ENCODE measurements around the gene CDKN2AIPNL.

- TF ChIP-seq CTCF (IDR thresholded peaks at IDR 0.05): no peak
- no peak for TF ChIP-seq IRF3 (IDR thresholded peaks at IDR 0.05; ENCODE audit: low read depth, low read length)
- no peak for TF ChIP-seq TCF12 (IDR thresholded peaks at IDR 0.05)
- TF ChIP-seq RFX5 (IDR thresholded peaks at IDR 0.05; ENCODE audit: low read length): no peak
- TF ChIP-seq POLR2AphosphoS5 (IDR thresholded peaks at IDR 0.05; ENCODE audit: low read depth, low read length): no peak
- no peak for TF ChIP-seq GABPA (IDR thresholded peaks at IDR 0.05; ENCODE audit: low read depth)
These were observed 14.7 kb upstream of the CDKN2AIPNL start for GRCh38 chr5:134426361-134426760.

All from SK-N-SH (cell line).